Fibroblast of mammary gland (primary cell): ENCODE measurements around the gene LZTS2.
A peak's percentile ranks its signal among the peaks of the same experiment; 100 is the strongest.

ENCODE experiments used
- DNase-seq: peaks from one replicate; pipeline ENCODE4 v3.0.0-alpha.2; 2010; ENCODE audit warnings: low read depth
- H3K4me3 ChIP-seq: 2 replicates; pipeline ENCODE4 v1.5.1; 2011; ENCODE audit warnings: low read depth, mild to moderate bottlenecking, low read length, moderate library complexity; ENCODE audit not compliant: control insufficient read depth
- TF ChIP-seq, protein P1 (sequence below): conservative IDR thresholded peaks from 2 replicates; pipeline ENCODE4 v1.5.1; 2011; ENCODE audit warnings: low read depth, low read length, inconsistent platforms; ENCODE audit not compliant: control insufficient read depth, insufficient read depth

LZTS2 gene

GRCh38 chr10:100968062-100968736 is 31.4 kb upstream of the LZTS2 start:
- DNase-seq = no peak
- H3K4me3 ChIP-seq = no peak overlapping the region
- TF ChIP-seq, protein P1, sequence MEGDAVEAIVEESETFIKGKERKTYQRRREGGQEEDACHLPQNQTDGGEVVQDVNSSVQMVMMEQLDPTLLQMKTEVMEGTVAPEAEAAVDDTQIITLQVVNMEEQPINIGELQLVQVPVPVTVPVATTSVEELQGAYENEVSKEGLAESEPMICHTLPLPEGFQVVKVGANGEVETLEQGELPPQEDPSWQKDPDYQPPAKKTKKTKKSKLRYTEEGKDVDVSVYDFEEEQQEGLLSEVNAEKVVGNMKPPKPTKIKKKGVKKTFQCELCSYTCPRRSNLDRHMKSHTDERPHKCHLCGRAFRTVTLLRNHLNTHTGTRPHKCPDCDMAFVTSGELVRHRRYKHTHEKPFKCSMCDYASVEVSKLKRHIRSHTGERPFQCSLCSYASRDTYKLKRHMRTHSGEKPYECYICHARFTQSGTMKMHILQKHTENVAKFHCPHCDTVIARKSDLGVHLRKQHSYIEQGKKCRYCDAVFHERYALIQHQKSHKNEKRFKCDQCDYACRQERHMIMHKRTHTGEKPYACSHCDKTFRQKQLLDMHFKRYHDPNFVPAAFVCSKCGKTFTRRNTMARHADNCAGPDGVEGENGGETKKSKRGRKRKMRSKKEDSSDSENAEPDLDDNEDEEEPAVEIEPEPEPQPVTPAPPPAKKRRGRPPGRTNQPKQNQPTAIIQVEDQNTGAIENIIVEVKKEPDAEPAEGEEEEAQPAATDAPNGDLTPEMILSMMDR = no peak

DNA sequence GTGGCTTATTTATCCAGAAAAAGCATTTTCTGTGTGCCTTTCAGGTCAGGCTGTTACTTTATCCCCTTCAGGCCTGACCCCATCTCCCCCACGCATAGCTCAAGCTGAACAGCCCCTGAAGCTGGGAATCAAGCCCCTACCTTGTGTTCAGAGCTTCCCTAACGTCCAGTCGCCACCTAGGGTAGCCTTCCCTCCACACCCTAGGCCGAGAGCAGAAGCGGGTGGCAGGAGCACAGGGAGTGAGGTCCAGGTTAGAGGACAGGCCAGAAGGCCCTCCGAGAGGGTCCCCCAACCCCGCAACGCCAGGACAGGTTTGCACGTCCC is 30.8 kb upstream of the LZTS2 start:
- no peak for DNase-seq
- TF ChIP-seq, protein P1 = no peak
- H3K4me3 ChIP-seq = peak overlapping the region; percentile 52

DNA sequence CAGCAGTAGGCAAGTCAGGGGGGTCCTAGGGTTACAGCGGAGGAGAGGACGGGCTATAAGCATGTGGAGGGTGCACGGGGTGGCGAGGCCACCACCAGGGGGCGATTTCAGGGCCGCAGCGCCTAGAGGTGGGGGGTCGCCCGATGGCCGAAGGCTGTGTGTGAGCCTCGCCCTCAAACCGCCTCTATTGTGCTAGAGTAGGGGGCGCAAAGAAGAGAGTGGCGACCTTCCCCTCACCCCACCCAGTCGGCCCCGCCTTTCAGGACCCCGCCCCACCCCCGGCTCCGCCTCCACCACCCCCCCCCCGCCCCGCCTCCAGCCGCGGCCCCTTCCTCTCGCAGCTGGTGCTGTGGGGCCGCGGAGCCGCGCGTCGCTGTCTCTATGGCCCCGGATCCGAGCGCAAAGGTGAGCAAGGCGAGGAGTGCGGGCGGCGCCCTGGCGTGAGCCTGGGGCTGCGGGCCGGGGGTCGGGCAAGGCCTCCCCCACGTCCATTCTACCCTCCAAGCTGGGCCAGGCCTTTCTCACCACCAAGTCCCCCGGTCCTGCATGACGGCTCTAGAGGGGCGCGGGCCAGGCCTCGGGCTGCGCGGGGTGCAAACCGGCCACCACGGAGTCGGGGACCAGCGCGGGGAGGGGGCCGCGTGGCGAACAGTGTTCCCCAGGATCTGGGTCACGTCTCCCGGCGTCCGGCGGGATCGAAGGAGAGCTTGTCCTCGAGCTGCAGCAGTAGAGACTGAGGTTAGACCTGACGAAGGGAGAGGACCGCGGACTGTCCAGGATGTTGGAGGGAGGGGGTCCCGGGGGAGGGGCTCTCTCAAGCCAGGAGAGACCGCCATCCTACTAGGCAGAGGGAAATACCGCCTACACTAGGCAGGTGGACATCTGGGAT is 30.2 kb upstream of the LZTS2 start, which contains the start of gene SEMA4G:
Gene SEMA4G (plus strand): TSS at position 318 of the 889 bp plus-strand sequence. CDS start 3,409 bp downstream, outside the sequence.
- peak within 1 kb of the TSS; percentile 52 for H3K4me3 ChIP-seq
- peak; percentile 21 for DNase-seq
- TF ChIP-seq, protein P1 = peak; percentile 70

- H3K4me3 ChIP-seq = peak overlapping the region; percentile 52
- TF ChIP-seq, protein P1 = no peak
- DNase-seq = no peak
Measured at GRCh38 chr10:100970076-100970913, 29.3 kb upstream of the LZTS2 start.

- DNase-seq = no peak
- no peak overlapping the region for H3K4me3 ChIP-seq
- TF ChIP-seq, protein P1 = no peak
Measured at GRCh38 chr10:100970914-100971811, 28.4 kb upstream of the LZTS2 start.
